Measurements from ENCODE around the gene KCTD1. TPM values are rescaled to one million over a fixed set of nuclear protein-coding genes. Genes with fewer than 3 reads are reported as not detected.
"Not testable (repeated sequence)": the region's sequence is repeated elsewhere in the genome, so short reads cannot be mapped to it uniquely, and the experiment has no call there.

The KCTD1 gene
- total and polyA plus RNA-seq, 8 donors: 12.1 to 21.7 (median 16.8) TPM

DNA sequence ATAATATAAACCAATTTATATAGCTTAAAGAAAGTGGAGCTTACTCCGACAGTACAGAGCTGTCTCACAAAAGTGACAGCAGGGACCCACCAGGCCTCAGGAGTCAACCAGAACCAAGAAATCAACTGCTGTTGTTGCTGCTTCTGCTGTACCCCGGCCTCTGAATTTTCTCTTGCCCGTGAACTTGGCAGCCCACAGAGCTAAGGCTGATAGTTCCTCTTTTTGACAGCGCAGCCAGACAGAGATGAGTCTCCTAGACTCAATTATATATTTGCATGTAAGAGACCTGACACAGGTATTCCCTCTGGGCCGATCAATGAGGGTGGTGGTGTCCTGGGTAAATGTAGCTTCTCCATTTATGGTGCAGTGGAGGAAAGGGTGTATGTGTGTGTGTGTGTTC lies 109.4 kb downstream of the KCTD1 start:
- intact Hi-C loops (cut with DNase I): no loop called here
- TF ChIP-seq, protein P1, sequence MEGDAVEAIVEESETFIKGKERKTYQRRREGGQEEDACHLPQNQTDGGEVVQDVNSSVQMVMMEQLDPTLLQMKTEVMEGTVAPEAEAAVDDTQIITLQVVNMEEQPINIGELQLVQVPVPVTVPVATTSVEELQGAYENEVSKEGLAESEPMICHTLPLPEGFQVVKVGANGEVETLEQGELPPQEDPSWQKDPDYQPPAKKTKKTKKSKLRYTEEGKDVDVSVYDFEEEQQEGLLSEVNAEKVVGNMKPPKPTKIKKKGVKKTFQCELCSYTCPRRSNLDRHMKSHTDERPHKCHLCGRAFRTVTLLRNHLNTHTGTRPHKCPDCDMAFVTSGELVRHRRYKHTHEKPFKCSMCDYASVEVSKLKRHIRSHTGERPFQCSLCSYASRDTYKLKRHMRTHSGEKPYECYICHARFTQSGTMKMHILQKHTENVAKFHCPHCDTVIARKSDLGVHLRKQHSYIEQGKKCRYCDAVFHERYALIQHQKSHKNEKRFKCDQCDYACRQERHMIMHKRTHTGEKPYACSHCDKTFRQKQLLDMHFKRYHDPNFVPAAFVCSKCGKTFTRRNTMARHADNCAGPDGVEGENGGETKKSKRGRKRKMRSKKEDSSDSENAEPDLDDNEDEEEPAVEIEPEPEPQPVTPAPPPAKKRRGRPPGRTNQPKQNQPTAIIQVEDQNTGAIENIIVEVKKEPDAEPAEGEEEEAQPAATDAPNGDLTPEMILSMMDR (IDR thresholded peaks at IDR 0.05): no peak
- ATAC-seq (no peak), DNase-seq (no peak)
- Histone ChIP-seq H3K27me3 (peaks cover 0 to 8% of the 10 kb centered on the region in 2 donors), H3K4me3 (no peak overlapping the region), H3K36me3 (no peaks in the 10 kb centered on the region), H3K27ac (no peak overlapping the region), H3K4me1 (no peaks in the 10 kb centered on the region), H3K9me3 (no peaks in the 10 kb centered on the region)

DNA sequence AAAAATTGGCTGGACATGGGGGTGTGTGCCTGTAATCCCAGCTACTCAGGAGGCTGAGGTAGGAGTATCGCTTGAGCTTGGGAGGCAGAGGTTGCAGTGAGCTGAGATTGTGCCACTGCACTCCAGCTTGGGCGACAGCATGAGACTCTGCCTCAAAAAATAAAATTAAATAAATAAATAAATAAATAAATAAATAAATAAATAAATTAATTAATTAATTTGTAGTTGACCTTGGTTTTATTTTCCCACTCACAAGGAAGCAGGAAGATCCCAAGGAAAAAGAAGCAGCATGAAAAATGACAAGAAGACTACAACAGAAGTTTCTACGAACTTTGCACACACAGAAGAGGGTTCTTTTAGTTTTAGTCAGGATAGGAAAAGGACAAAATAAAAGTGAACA lies 110.7 kb downstream of the KCTD1 start:
- H3K9me3 ChIP-seq; DNase-seq; H3K27me3 ChIP-seq; H3K27ac ChIP-seq; intact Hi-C loops (cut with DNase I); ATAC-seq; H3K4me3 ChIP-seq; H3K4me1 ChIP-seq; H3K36me3 ChIP-seq: not testable (repeated sequence)

DNA sequence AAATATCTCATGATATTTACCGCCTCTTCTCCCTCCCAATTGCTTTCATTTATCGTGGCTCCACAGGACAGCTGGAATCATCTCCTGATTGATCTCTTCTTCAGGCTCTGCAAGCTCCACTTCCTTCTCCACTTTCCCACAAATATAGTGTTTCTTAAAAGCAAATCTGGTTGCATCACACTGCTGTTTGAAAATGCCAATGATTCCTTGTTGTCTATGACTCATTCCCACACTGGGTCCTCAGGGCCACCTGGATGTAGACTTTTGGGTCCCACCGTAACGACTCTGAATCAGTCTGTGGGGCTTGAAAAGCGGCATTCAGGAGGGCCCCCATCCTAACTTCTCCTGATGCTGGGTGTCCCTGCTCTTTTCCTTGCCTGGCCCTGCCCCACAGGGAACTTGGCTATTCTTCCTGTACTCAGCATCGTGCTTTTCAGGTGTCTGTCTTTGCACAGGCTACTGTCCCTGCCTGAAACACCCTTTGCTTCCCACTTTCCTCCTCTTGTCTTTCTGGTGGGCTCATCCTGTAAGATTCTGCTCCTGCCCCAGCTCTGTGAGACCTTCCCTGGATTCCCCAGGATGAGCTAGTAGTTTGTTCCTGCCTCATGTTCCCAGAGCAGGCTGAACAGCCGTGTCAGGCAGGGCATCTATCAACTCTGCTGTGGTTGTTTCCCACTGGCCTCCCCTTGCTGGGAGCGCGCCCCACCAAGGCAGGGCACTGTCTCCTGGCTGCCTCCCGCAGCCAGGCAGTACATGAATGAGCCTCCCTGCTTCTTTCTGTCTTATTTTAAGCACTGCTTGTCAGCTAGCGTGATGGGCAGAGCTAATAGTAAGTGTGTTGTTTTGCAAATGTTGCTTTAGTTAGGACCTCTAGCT lies 111.9 kb downstream of the KCTD1 start:
- peaks cover 0 to 8% of the 10 kb centered on the region in 2 donors for H3K27me3 ChIP-seq
- H3K9me3 ChIP-seq: no peaks in the 10 kb centered on the region
- ATAC-seq (peak; percentile 31), DNase-seq (no peak)
- H3K36me3 ChIP-seq: no peaks in the 10 kb centered on the region
- TF ChIP-seq, protein P1 (IDR thresholded peaks at IDR 0.05): no peak
- intact Hi-C loops (cut with DNase I): no loop called here
- no peak overlapping the region for H3K27ac ChIP-seq
- no peak overlapping the region for H3K4me3 ChIP-seq
- no peaks in the 10 kb centered on the region for H3K4me1 ChIP-seq

DNA sequence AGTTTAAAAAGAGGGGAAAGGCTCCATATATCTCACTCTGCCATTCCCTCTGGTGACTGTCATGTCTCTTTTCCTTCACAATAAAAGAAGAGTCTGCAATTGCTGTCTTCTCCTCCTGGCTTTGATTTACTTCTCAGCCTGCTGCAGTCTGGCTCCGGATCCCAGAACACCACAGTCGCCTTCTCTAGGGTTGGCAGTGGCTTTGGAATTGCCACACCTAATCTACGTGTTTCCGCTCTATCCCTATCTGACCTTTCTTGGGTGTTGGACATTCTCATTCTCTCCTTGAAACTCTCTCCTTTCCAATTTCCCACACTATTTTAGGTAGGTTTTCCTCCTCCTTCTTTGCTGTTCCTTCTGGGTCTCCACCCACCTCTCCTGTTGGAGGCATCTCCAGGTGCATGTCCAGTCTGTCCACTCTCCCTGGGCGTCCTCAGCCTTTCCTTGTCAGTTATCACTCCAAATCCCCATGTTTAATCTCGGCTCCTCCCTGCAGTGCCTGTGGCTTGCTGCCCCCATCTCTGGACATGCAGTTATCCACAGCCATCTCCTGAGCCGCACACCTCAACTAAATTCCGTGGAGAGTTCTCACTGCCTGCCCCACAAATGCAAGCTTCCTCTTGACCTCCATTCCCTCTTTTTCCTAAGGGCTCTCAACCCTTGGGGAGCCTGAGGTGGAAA lies 112.8 kb downstream of the KCTD1 start:
- intact Hi-C loops (cut with DNase I): no loop called here
- no peaks in the 10 kb centered on the region for H3K4me1 ChIP-seq

DNA sequence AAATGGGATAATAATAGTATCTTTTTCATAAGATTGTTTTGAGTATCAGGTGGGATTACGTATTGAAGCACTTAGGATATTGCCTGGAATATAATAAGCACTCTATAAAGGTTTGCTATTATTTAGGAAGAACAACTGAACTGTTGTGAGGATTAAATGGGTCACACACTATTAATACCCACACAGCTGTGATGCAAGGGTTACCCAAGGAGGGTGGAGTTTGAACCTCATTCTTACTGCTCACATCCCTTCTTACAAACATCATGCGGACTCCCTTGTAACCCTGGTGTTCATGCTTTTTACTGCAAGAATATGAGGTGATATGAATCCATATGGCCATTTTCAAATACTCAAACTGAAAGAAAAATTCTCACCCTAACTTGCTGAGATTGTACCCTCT lies 113.5 kb downstream of the KCTD1 start:
- ATAC-seq: no peak
- intact Hi-C loops (cut with DNase I): no loop called here
- no peaks in the 10 kb centered on the region for H3K4me1 ChIP-seq

More for the DNA sequence above, 112.8 kb downstream of the KCTD1 start:
- Histone ChIP-seq H3K4me3 (no peak overlapping the region), H3K27ac (no peak overlapping the region), H3K27me3 (peaks cover 0 to 8% of the 10 kb centered on the region in 2 donors), H3K36me3 (no peaks in the 10 kb centered on the region), H3K9me3 (no peaks in the 10 kb centered on the region)
- TF ChIP-seq, protein P1 (IDR thresholded peaks at IDR 0.05): no peak
- DNase-seq: no peak
- no peak for ATAC-seq

More for the DNA sequence above, 113.5 kb downstream of the KCTD1 start:
- TF ChIP-seq, protein P1 (IDR thresholded peaks at IDR 0.05): no peak
- Histone ChIP-seq H3K9me3 (no peaks in the 10 kb centered on the region), H3K27ac (no peak overlapping the region), H3K27me3 (peaks cover 0 to 8% of the 10 kb centered on the region in 2 donors), H3K36me3 (no peaks in the 10 kb centered on the region), H3K4me3 (no peak overlapping the region)
- no peak for DNase-seq

Data from left lung (tissue), 10 donors.